ENCODE data around the gene PLN. TPM values are rescaled to one million over a fixed set of nuclear protein-coding genes. Genes with fewer than 3 reads are reported as not detected.

The PLN gene
- total RNA-seq, 2 donors from 2014 or later: 382 to 468 TPM

DNA sequence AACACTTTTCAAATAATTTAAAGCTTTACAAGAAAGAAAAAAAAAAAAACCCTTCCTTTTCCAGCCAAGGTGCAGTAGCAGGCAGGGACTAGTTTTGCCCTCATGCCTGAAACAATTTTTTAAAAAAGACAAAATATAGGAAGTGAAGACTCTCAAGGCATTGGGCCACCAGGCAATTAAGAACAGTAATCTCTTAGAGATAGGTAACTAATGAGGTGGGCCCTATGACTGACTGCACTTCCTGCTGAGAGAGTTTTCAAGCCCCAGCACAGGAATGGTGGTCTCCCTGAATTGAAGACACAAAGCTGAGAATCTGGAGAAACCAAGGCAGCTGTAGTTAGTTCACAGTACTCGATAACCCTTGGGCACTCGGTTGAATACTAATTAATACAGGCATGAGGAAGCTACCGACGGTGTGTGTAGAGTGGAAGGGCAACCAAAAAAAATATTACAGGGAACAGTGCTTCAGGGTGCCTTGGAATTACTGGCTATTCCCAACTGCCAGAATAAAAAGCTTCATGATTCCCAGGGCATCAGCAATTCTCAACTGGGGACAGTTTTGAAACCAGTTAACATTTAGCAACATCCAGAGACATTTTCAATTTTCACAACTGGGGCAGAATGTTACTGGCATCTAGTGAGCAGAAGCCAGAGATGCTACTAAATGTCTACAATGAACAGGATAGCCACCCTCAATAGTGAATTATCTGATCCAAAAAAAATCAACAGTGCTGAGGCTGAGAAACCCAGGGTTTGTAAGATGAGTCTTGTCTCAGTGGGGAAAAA, 36.0 kb upstream of the PLN start:
- Histone ChIP-seq H3K4me1 (ENCODE audit: control insufficient read depth in 1 of 2, low read depth in 2 of 2) (peaks cover 4 to 68% of the 10 kb centered on the region in 2 donors), H3K9me3 (no peaks in the 10 kb centered on the region), H3K27ac (peak overlapping the region; percentile 13 to 26), H3K4me3 (no peak overlapping the region), H3K27me3 (replicated peaks; ENCODE audit: insufficient read depth) (no peaks in the 10 kb centered on the region), H3K36me3 (no peaks in the 10 kb centered on the region)
- TF ChIP-seq, protein P1, sequence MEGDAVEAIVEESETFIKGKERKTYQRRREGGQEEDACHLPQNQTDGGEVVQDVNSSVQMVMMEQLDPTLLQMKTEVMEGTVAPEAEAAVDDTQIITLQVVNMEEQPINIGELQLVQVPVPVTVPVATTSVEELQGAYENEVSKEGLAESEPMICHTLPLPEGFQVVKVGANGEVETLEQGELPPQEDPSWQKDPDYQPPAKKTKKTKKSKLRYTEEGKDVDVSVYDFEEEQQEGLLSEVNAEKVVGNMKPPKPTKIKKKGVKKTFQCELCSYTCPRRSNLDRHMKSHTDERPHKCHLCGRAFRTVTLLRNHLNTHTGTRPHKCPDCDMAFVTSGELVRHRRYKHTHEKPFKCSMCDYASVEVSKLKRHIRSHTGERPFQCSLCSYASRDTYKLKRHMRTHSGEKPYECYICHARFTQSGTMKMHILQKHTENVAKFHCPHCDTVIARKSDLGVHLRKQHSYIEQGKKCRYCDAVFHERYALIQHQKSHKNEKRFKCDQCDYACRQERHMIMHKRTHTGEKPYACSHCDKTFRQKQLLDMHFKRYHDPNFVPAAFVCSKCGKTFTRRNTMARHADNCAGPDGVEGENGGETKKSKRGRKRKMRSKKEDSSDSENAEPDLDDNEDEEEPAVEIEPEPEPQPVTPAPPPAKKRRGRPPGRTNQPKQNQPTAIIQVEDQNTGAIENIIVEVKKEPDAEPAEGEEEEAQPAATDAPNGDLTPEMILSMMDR (IDR thresholded peaks at IDR 0.05): no peak
- ATAC-seq (ENCODE audit: insufficient number of reproducible peaks, low FRiP score, low read depth): peak; percentile 60
- no peak for DNase-seq (ENCODE audit: low spot score)

DNA sequence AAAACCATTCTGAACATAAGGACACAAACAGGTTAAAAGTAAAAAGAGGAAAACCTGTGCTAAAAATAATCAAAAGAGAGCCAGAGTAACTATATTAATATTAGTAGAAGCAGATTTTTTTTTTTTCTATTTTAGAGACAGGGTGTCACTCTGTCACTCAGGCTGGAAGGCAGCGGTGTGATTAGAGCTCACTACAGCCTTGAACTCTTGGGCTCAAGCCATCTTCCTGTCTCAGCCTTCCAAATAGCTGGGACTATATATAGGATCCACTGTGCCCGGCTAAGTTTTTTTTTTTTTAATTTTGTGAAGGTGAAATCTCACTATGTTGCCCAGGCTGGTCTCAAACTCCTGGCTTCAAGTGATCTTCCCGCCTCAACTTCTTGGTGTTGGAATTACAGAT, 33.4 kb upstream of the PLN start:
- no peaks in the 10 kb centered on the region for H3K27me3 ChIP-seq (replicated peaks; ENCODE audit: insufficient read depth)
- no peaks in the 10 kb centered on the region for H3K36me3 ChIP-seq
- H3K4me3 ChIP-seq: peak overlapping the region; percentile 34
- H3K27ac ChIP-seq: peak overlapping the region in 1 of 2 donors; percentile 13
- TF ChIP-seq, protein P1 (IDR thresholded peaks at IDR 0.05): no peak
- ATAC-seq (ENCODE audit: insufficient number of reproducible peaks, low FRiP score, low read depth): no peak
- peaks cover 0 to 47% of the 10 kb centered on the region in 2 donors for H3K4me1 ChIP-seq (ENCODE audit: control insufficient read depth in 1 of 2, low read depth in 2 of 2)
- DNase-seq (ENCODE audit: low spot score): no peak
- H3K9me3 ChIP-seq: no peaks in the 10 kb centered on the region

DNA sequence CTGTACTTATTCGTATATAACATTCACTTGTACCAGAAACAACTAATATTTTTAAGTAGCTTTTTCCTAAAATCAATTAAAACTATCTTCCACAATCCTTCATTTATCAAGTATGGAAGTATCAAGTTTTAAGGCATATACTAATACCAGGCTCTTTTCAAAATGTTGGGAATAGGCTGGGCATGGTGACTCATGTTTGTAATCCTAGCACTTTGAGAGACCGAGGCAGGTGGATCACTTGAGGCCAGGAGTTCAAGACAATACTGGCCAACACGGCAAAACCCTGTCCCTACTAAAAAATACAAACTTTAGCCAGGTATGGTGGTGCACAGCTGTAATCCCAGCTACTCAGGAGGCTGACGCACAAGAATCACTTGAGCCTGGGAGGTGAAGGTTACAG, 25.7 kb upstream of the PLN start:
- DNase-seq (ENCODE audit: low spot score) (no peak), ATAC-seq (ENCODE audit: insufficient number of reproducible peaks, low FRiP score, low read depth) (no peak)
- Histone ChIP-seq H3K4me3 (no peak overlapping the region), H3K36me3 (no peaks in the 10 kb centered on the region), H3K27me3 (replicated peaks; ENCODE audit: insufficient read depth) (no peaks in the 10 kb centered on the region), H3K9me3 (no peaks in the 10 kb centered on the region), H3K4me1 (ENCODE audit: control insufficient read depth in 1 of 2, low read depth in 2 of 2) (peaks cover 0 to 9% of the 10 kb centered on the region in 2 donors), H3K27ac (no peak overlapping the region)
- TF ChIP-seq, protein P1 (IDR thresholded peaks at IDR 0.05): no peak

DNA sequence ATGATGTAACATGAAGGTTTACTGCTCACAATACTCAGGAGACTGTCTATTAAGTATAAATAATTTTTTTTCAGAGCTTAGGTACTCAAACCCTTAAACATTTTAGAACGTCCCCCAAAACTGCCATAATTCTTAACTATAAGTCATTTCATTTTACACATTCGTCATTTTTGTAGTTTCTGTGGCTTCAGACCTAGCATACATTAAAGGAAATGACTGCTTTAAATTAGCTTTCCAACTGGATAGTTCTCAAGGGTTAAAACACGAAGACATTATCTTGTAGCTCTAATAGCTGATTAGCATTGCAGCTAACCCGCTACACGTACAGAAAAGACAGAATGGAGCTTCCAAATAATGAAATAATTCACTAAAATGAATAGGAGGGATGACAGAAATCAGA, 24.9 kb upstream of the PLN start:
- Histone ChIP-seq H3K36me3 (no peaks in the 10 kb centered on the region), H3K4me1 (ENCODE audit: control insufficient read depth in 1 of 2, low read depth in 2 of 2) (peaks cover 5 to 14% of the 10 kb centered on the region in 2 donors), H3K4me3 (no peak overlapping the region), H3K27ac (no peak overlapping the region), H3K27me3 (replicated peaks; ENCODE audit: insufficient read depth) (no peaks in the 10 kb centered on the region), H3K9me3 (no peaks in the 10 kb centered on the region)
- no peak for DNase-seq (ENCODE audit: low spot score)
- no peak for ATAC-seq (ENCODE audit: insufficient number of reproducible peaks, low FRiP score, low read depth)
- TF ChIP-seq, protein P1 (IDR thresholded peaks at IDR 0.05): no peak

DNA sequence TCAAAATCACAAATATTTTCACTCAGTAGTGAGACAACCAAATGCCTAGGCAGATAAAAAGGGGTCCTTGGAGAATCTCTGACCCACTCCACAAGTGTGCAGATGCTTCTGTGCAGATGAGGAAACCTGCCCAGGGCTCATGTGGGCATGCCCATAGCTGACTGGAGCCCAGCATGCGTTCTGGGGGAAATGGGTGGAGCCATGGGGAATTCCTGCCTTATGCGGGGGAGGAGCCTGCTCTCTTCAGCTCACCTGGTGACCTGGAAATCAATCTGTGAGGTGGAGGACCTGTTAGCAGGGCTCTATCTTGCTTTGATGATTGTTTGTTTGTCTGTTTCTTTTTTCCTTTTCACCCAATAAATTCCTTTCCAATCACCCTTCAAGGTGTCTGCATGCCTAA, 23.4 kb upstream of the PLN start:
- ATAC-seq (ENCODE audit: insufficient number of reproducible peaks, low FRiP score, low read depth): no peak
- TF ChIP-seq, protein P1 (IDR thresholded peaks at IDR 0.05): no peak
- Histone ChIP-seq H3K27me3 (replicated peaks; ENCODE audit: insufficient read depth) (no peaks in the 10 kb centered on the region), H3K27ac (no peak overlapping the region), H3K9me3 (no peaks in the 10 kb centered on the region), H3K36me3 (no peaks in the 10 kb centered on the region), H3K4me3 (no peak overlapping the region), H3K4me1 (ENCODE audit: control insufficient read depth in 1 of 2, low read depth in 2 of 2) (peaks cover 16 to 28% of the 10 kb centered on the region in 2 donors)
- no peak for DNase-seq (ENCODE audit: low spot score)

Data from thoracic aorta (tissue), 2 donors.